HPDE6-E6E7 (cell line): Measurements from ENCODE around the gene BABAM2.
"Not testable (repeated sequence)": the region's sequence is repeated elsewhere in the genome, so short reads cannot be mapped to it uniquely, and the experiment has no call there.

Source experiments
- DNase-seq: peaks from one replicate; pipeline ENCODE4 v3.0.0; 2011; ENCODE audit warnings: missing footprints; ENCODE audit errors: extremely low spot score

BABAM2 gene

DNA sequence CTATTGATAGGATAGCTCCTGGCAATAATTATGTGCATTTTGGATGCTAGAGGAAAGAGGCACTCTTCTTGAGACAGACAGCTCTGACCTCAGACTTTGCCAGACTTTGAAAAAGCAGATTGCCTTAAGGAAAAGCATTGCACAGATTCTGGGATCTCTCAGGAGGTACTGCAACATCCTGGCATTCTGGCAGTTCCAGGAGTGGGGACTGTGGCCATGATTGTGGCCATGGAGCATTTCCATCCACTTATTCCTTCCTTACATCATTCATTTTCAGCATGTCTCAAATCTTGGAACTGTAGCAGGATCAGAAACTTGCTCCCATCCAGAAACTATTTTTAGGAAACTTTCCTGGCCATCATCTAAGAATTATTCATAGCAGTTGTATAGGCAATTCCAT is 357.2 kb downstream of the BABAM2 start:
- DNase-seq: no peak

DNA sequence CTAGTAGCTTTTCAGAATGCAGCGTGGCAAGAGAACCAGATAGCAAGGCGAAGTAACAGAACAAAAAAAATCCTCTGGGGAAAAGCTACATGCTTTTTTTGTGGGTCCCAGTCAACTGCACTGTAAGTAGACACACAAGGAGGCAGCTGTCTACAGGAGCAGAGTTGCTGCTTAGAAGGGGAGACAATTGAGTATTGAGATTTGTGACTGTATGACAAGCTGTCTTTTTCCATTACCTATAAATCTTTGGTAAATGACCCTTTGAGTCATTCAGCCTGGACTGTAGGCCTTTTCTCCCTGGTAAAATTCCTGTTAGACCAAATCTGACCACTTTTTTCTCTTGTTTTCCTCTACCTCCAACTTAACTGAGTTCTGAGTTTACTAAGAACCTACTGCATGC is 358.0 kb downstream of the BABAM2 start:
- no peak for DNase-seq

DNA sequence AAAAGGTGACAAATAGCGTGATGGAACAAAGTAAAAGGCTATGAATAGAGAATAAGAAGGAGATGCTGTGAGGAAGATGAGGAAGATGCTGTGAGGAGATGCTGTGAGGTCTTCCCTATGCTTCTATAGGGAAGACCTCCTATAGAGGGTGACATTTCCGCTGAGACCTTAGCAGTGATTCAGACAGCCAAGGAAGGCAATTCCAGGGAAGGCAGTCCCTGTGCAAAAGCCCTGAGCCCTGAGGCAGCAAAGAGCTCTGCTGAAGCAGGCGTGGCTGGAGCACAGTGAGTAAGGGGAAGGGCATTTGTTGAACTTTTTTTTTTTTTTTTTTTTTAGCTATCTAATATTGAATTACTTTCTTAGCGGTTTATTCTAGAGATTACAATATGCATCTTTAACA is 359.5 kb downstream of the BABAM2 start:
- peak; percentile 89 for DNase-seq

DNA sequence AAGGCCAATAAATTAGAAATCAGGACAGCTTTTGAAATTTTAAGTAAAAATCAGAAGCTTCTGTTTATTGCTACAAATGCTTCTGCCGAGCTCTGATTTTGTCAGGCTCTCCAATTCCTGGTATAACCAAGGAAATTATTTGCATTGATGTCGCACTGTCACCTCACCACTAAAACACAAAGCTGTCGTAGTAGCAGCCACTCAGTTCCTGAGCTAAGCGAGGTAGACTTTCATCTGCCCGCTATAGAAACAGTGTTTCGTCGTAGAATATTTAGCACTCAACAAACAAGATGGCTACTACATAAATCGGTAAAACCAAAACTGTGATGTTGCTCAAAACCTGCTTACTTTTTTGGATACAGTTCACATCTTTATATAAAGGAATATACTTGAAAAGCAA is 360.8 kb downstream of the BABAM2 start:
- DNase-seq: no peak

DNA sequence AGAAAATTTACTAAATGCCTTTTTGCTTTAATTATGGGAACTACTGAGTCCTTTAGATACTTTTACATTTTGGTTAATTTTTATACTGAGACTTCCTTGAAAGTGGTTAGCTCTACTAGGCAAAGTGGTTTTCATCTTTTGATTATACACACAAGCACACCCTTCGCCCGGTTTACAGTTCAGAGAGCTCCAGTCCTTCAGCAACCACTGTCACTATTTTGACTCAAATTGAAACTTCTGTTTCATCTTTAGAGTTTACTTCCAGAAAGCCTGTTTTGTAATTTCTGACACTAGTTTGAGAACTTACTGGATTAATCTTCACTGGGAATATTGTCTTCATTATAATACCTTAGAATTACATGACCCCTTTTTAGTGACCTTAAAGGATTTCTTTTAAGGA is 361.8 kb downstream of the BABAM2 start:
- no peak for DNase-seq

DNA sequence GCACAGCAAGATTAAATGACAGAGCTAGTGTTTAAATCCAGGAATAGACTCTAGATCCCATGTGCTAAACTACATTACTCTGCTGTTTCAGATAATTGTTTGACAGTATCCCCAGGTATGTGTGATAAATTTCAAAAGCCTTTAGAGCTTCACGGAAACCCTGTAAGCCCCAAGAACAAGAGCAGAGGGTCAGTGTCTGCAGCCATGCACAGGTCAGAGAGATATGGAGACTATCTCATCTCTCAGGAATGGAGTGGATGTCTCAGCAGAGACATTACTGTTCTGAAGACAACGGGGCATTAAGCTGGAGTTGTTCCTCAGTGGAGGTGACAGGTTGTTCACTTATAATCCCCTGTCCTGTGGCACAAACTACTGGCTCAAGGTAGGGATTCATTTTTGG is 363.0 kb downstream of the BABAM2 start:
- no peak for DNase-seq

DNA sequence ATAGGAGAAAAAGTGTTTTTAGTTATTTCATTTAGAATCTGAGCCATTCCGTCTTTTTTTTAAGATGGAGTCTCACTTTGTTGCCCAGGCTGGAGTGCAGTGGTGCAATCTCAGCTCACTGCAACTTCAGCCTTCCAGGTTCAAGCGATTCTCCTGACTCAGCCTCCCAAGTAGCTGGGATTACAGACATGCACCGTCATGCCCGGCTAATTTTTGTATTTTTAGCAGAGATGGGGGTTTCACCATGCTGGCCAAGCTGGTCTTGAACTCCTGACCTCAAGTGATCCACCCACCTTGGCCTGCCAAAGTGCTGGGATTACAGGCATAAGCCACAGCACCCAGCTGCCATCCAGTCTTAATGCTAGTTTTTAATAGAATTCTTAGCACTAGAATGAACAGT is 364.7 kb downstream of the BABAM2 start:
- DNase-seq: not testable (repeated sequence)

DNA sequence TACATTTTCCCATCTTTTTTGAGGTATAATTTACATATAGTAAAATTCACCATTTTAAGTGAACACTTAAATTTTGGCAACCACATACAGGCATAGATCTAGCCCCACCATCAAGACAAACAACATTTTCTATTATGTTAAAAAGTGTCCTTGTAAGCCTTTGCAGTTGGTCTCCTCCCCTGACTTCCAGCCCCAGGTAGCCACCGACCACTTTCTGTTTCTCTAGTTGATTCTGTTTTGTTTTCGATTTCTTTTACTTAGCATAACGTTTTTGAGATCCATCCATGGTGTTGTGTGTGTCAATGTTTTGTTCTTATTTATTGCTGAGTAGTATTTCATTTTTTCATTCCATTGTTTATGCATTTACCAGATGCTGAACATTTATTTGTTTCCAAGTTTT is 366.7 kb downstream of the BABAM2 start:
- no peak for DNase-seq

DNA sequence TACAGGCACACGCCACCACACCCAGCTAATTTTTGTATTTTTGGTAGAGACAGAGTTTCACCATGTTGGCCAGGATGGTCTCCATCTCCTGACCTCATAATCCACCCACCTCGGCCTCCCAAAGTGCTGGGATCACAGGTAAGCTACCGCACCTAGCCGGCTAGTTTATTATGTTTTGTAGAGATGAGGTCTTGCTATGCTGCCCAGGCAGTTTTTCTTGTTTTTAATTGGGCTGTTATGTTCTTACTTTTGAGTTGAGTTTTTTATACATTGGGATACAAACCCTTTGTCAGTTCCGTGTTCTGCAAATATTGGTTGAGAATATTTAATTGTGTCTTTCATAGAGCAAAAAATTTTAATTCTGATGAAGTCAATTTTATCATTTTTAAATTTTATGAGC is 368.7 kb downstream of the BABAM2 start:
- not testable (repeated sequence) for DNase-seq

DNA sequence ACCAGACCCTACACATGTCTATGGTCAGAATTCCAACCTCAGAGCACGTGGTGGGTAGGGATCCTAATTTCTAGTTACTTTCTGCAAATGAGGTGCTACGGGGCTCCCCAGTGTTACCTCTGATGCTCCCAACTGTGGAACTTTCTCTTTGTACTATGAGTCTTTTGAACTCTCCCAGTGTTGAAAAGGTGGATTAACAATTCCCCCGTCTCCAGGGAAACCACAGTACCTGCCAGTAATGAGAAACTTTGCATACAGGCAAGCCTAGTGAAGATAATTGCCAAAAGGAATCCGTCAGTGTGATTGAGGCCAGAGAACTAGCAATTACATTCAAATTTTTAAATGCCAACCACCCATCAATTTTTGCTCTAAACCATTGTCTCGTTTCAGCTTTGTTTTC is 373.2 kb downstream of the BABAM2 start:
- no peak for DNase-seq

DNA sequence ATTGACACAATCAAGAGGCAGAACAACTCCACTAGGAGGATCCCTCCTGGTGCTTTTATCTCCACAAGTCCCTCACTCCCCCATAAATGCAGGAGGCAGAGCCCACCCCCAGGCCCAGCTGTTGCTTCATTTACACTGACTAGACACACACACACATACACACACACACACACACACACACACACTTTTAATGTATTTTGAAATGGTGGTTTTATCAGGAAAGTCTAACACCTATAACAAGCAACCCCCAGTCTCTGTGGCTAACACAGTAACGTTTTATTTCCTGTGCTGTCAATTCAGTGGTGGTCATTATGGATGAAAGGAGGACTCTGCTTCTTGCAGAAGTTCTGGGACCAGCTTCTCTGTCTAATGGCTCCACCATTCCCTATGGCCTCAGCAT is 376.8 kb downstream of the BABAM2 start:
- no peak for DNase-seq

DNA sequence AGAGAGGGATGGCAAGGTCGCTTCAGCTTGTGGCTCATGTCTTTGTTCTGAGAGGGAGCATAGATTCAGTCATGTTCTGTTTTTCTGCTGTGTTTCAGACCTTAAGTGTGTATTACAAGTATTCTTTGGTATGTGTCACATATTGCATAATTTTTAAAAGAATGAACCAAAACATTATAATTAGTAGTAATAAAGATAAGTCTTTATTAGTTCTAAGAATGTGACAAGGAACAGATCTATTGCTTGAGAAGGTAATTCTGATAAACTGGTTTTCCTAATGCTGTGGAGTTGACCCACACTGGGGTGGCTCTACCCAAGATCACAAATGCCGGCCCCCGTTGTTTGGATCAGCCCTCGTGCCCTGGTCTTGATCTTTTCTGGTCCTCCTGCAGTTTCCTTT is 377.9 kb downstream of the BABAM2 start:
- no peak for DNase-seq

DNA sequence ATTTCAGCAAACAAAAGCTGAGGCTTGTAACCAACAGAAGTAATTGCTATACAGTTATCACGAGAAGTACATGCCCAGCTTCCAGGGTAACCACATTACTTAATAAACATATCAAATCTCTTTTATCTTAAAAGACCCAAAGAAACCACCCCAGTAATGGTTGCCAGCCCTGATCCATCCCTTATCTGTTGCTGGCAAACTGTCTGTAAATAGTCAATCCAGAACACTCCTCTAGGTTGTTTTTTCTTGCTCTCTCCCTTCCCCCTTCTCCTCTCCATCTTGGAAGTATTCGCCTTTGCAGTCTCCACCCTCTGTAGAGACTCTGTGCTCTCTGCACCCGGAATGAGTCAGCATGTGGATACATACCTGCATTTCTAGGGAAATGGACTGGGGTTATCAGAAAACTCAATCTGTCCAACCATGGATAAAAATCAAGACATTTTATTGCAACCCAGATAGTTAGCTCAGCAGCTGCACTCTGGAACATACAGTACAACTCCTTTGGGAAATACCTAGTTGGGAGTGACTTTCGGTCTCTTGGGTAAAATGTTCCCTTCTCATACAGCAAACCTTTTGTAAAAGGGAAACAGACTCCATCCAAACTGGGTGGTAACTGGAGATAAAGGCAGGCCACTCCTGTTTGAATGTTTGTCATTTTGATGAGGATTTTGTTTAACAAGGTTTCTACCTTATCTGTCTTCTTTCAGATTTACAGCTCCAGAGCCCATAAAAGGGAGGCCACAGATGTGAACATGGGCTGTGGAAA is 378.7 kb downstream of the BABAM2 start:
- peak; percentile 56 for DNase-seq

DNA sequence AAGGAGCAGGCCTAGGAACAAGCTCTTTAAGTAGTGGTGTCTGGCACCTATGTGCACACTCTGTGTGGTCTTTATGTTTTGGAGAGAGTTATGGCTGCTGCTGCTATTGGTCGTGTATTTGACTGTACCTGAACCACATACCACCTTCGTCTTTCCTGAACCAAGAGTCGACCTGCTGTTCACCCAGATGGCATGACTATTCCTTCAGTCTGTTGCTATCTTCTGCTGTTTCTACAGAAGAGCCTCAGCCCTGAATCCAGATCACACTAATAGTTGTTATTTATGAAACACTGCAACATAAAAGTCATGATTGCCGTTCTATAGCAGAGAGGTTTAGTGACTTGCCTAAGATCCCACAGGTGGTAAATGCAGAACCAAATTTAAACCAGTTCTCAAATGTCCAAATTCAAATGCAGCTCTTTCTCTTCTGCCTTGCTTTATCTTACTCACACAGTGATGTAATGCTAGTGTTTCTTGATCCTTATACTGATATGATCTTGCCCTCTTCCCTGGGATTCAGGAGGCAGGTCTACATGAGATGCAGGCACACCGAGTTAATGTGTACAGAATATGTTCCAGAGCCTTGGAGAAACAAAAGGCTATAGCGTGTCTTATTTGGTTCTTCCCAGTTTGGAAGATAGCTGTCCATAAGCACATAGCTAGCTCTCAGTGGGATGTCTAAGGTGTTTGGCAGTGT is 380.1 kb downstream of the BABAM2 start:
- DNase-seq: no peak

DNA sequence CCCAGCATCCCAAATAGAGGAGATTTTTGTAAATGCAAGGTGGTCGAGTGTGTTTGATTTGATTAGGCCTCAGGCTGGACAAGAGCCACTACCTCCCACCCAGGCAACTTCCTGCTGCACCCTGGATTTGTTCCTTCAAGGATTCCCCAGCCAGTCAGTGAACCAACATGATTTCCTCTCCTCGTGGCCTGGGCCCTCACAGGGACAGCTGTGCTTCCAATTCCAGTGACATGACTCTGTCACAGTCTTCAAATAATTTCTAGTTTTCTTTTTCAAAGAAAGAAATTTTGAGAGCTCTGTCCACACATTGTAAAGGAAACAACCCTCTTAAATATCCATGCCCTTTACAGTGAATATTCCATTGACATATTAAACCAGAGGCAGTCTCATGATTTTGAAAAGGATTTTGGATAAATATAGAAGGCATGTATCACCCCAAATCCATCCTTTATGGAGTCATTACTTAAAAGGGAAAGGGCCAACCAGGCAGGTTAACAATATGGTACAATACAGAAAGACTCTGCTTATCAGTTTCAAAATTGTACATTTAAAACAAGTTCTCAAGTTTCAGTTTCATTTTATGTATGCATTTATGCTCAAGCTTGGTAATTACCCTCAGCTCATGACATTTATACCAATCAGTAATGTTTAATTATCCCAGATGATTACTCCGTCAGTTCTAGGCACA is 380.8 kb downstream of the BABAM2 start:
- DNase-seq: no peak

DNA sequence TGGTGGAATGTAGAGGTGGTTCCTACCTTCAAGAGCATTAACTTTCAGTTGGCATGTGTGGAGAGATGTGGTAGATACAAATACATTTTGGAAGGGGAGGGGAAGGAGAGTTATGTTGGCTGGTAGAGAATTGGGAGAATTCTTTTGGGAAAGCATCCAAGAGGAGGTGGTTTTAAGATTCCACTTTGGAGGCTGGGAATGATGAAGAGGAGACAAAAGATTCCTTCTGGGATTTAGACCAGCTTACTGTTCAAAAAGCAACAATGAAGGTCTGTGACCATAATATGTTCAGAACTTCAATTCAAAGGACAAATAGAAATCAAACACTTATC is 381.4 kb downstream of the BABAM2 start:
- no peak for DNase-seq

DNA sequence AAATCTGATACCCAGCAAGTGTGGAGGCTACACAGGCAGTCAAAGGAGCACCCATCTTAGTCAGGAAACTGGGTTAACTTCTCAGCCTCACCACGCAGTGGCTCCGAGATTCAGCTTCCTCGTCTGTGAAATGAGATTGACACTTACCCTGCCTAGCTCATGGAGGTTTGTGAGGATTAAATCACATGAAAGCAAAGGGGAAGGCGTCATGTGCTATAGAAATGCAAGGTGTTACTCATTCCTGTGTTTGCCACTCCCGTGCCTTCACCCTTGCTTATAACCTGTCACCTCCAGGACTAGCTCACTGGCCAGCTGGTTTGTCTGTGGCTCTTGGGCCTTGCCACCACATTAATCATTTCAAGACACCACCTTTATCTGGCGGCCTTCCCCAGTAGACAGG is 383.2 kb downstream of the BABAM2 start:
- no peak for DNase-seq

DNA sequence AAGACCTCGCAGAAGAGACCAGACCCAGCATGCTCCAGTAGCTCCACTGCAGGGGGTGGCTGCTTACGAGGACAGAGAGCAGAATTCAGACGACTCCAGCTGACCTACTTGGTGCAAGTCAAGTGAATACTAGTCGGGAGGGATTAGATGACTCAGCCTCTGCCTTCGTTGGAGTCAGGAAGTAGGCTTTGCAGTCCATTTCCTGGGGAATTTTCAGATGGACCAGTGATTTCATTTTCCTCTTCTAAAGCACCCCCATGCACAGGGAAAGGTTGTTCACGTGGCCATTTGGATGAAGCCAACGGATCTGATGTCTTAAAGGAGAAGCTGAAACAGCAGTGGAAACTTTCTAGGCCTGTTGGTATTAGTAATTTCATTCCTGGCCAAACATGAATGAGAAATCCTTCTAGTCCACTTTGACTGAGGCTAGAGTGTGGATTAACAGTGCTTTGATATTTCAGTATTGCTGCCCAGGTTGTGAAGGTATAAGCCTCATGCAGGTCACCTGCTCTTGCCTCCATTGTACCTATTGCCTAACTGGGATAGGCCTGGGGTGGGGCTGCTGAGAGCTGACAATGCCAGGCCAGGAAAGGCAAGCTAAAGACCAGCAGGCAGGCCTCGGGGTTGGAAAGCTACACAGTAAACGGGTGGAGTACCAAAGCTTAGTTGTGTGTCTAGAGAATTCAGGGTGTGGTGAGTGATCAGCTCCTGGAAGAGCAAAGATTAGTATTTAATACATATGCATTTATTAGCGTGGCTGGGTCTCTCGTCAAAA is 384.6 kb downstream of the BABAM2 start:
- peak; percentile 81 for DNase-seq

DNA sequence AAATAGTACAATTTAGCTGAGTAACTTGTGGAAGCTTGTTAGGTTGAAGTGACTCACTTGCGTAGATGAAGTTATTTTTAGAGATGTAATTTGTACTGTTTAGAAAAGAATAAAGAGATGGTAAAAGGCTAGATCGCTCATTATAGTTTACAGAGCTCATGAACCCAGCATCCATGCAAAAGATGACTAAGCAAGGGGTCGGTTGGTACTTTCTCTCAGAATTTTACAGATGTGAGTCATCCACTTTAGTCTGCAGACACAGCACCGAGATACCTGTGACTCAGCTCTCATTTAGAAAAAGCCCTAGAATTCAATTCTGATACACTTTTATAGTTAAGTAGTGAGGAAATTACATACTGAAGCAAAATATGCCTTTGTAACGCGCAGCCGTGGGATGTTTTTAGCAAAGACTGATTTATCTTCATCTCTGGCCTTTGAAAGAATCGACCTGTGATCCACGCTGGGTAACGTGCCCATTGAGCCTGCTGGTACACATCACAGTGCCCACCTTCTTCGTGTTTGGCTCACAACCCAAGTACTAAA is 385.6 kb downstream of the BABAM2 start:
- DNase-seq: peak; percentile 90

DNA sequence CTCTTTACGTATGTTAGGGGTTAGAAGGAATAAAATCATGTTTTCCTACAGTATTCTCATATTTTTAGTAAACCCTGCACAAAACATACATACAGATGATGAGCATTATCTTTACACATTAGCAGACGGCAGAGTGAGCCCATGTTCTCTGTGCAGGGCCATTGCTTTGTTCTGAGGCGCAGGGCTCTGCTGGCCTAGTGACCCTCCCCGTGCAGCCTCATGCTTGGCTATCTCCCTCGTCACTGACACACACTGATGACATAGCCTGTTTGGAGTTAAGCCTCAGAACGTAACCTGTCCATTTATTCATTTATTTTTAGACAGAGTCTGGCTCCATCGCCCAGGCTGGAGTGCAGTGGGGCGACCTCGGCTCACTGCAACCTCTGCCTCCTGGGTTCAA is 386.3 kb downstream of the BABAM2 start:
- no peak for DNase-seq

DNA sequence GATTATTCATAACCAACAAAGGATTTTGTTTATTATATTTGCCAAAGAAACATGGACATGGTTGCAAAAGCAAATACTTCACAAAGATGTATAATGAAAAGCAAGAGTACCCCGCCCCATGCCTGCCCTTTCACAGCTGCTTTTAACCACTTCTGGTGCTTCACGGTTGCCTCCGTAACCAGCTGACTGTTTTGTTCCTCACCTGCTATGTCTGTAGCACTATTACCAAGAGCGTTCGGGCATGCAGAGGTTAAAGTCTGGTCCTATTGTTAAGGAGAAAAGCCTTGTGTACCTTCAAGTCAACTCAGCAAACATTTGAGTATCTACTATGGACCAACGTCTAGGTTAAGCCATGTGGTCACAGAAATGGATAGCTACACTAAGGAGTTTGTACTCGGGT is 386.9 kb downstream of the BABAM2 start:
- no peak for DNase-seq

DNA sequence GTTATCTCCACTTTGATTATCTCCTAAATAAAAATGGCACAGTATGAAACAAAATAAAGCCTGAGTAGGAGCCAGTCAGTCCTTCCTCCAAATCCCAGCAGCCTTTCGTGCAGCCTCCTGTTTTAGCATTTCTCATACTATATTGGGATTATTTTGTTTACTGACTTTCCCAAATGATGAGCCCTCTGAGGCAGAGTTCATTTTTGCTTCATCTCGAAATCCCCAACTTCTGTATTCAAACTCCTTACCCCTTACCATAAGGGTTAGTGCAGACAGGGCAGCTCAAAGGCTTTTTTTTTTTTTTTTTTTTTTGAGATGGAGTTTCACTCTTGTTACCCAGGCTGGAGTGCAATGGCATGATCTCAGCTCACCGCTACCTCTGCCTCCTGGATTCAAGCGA is 388.8 kb downstream of the BABAM2 start:
- DNase-seq: no peak
